ENCODE measurements around the gene STAMBPL1. TPM values are rescaled to one million over a fixed set of nuclear protein-coding genes. Genes with fewer than 3 reads are reported as not detected.

Gene STAMBPL1
- total RNA-seq, 2 donors from 2014 or later: 28.2 to 39.9 TPM

Other genes with a start within 250 kb of the STAMBPL1 start
- not detected for gene LIPF, start 215.8 kb upstream of the STAMBPL1 start, total RNA-seq
- gene LIPK, start 174.0 kb upstream of the STAMBPL1 start, total RNA-seq: not detected
- gene LIPN, start 120.2 kb upstream of the STAMBPL1 start, total RNA-seq: not detected
- not detected for gene LIPM, start 77.5 kb upstream of the STAMBPL1 start, total RNA-seq
- gene ANKRD22, start 28.4 kb upstream of the STAMBPL1 start, total RNA-seq: under 1 TPM; 0.24 to 0.65 TPM
- gene ACTA2, start 72.5 kb downstream of the STAMBPL1 start, total RNA-seq: 10 to 100 TPM; 60.7 to 76.9 TPM
- gene FAS, start 110.6 kb downstream of the STAMBPL1 start, total RNA-seq: 100 to 1,000 TPM; 111 to 138 TPM

All from activated T-cell treated with anti-CD3 and anti-CD28 coated beads, Interleukin-2, amount 50 U/mL, for 72 hours (primary cell).